ENCODE measurements around the gene IDH3G.

IDH3G gene

GRCh38 chrX:153773218-153773611 lies 21.0 kb downstream of the IDH3G start:
- no peaks in the 10 kb centered on the region; the same call in 1 of the 2 replicates for H3K27me3 ChIP-seq (ENCODE audit: insufficient read depth, low read depth)
- TF ChIP-seq CTCF (conservative IDR thresholded peaks at IDR 0.05; ENCODE audit: low read depth, low read length), result no peak
- H3K36me3 ChIP-seq (ENCODE audit: insufficient read depth), result no peaks in the 10 kb centered on the region
- no peak overlapping the region for H3K27ac ChIP-seq
- no peaks in the 10 kb centered on the region for H4K20me1 ChIP-seq (ENCODE audit: insufficient read depth)
- no peak overlapping the region for H2AFZ ChIP-seq (ENCODE audit: low read depth)
- no peak overlapping the region for H3K9ac ChIP-seq
- no peak overlapping the region for H3K4me2 ChIP-seq
- no peaks in the 10 kb centered on the region for H3K79me2 ChIP-seq (ENCODE audit: insufficient read depth, low read depth)
- H3K4me1 ChIP-seq (ENCODE audit: low read depth, poor library complexity, severe bottlenecking), result no peaks in the 10 kb centered on the region
- no peak overlapping the region for H3K4me3 ChIP-seq (IDR thresholded peaks at IDR 0.05; ENCODE audit: insufficient read depth, low read depth, low read length)

DNA sequence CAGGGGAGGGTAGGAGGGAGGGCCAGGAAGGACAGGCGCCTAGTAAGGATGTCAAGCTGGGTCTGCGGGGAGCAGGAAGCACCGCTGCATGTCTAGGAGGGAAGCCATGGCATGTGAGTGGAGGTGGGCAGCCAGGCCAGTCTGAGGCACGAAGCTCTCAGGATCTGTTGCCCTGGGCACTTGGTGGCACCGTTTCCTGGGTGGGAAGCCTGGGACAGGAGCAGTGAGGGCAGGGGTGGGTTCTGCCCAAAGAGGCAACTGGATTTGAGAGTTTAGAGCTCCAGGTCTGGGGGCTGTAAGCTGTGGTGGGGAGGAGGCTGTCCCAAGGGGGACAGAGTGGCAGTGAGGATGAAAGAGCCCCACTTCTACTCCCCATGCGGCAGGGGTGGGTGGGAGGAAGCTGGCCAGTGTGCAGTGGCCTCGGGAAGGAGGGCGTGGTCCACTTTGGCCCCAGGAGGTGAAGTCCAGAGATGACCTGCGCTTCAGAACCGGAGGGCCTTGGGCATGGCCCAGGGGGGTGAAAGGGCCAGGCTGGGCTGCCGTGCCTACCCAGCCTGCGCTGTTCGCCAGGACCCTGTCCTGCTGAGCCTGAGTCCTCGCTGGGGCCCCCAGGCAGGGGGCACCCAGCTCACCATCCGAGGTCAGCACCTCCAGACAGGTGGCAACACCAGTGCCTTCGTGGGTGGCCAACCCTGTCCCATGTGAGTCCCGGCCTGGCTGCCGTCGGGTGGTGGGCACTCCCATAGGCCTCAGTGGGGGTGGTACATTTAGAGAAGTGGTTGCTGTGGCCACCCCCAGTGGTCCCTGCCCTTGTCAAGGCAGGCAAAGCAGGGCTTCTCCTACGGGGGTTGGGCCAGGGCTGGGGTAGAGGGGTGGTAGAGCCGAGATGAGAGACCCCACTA lies 21.6 kb downstream of the IDH3G start:
- Histone ChIP-seq H3K4me1 (ENCODE audit: low read depth, poor library complexity, severe bottlenecking) (no peaks in the 10 kb centered on the region), H3K4me3 (IDR thresholded peaks at IDR 0.05; ENCODE audit: insufficient read depth, low read depth, low read length) (no peak overlapping the region), H3K27ac (no peak overlapping the region), H3K36me3 (ENCODE audit: insufficient read depth) (no peaks in the 10 kb centered on the region), H3K27me3 (ENCODE audit: insufficient read depth, low read depth) (no peaks in the 10 kb centered on the region; the same call in 1 of the 2 replicates), H3K4me2 (no peak overlapping the region), H4K20me1 (ENCODE audit: insufficient read depth) (no peaks in the 10 kb centered on the region), H3K9ac (no peak overlapping the region), H2AFZ (ENCODE audit: low read depth) (no peak overlapping the region), H3K79me2 (ENCODE audit: insufficient read depth, low read depth) (no peaks in the 10 kb centered on the region)
- TF ChIP-seq CTCF (conservative IDR thresholded peaks at IDR 0.05; ENCODE audit: low read depth, low read length), result no peak

DNA sequence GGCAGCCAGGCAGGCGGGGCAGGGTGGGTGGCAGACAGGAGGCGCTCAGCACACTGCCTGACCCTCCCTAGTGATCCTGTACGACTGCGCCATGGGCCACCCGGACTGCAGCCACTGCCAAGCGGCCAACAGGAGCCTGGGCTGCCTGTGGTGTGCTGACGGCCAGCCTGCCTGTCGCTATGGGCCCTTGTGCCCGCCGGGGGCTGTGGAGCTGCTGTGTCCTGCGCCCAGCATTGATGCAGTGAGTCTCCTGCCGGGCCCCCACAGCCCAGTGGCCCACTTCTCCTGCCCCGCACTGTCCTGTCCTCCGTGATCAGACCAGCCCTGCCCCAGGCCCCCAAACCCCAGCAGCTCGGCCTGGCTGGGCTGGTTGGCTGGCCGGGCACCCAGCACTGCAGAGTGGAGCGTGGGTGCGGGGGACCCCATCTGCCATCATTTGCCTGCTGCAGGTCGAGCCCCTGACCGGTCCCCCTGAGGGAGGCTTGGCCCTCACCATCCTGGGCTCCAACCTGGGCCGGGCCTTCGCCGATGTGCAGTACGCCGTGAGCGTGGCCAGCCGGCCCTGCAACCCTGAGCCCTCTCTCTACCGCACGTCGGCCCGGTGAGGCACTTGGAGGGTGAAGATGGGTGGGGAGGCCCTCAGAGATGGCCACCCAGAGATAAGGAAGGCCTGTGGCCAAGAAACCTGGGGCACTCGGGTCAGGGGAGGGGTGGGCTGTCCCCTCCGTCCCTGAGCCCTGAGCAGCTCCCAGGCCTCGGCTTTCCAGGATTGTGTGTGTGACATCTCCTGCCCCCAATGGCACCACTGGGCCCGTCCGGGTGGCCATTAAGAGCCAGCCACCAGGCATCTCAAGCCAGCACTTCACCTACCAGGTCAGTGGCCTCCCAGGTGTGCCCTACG lies 22.5 kb downstream of the IDH3G start:
- no peak overlapping the region for H3K4me2 ChIP-seq
- H2AFZ ChIP-seq (ENCODE audit: low read depth), result no peak overlapping the region
- no peak overlapping the region for H3K4me3 ChIP-seq (IDR thresholded peaks at IDR 0.05; ENCODE audit: insufficient read depth, low read depth, low read length)
- no peaks in the 10 kb centered on the region for H3K4me1 ChIP-seq (ENCODE audit: low read depth, poor library complexity, severe bottlenecking)
- H3K9ac ChIP-seq, result no peak overlapping the region
- H3K27me3 ChIP-seq (ENCODE audit: insufficient read depth, low read depth), result no peaks in the 10 kb centered on the region; the same call in 1 of the 2 replicates
- H4K20me1 ChIP-seq (ENCODE audit: insufficient read depth), result no peaks in the 10 kb centered on the region
- no peaks in the 10 kb centered on the region for H3K36me3 ChIP-seq (ENCODE audit: insufficient read depth)
- H3K27ac ChIP-seq, result no peak overlapping the region
- H3K79me2 ChIP-seq (ENCODE audit: insufficient read depth, low read depth), result no peaks in the 10 kb centered on the region
- TF ChIP-seq CTCF (conservative IDR thresholded peaks at IDR 0.05; ENCODE audit: low read depth, low read length), result no peak

- Histone ChIP-seq H3K4me1 (ENCODE audit: low read depth, poor library complexity, severe bottlenecking) (no peaks in the 10 kb centered on the region), H3K4me3 (IDR thresholded peaks at IDR 0.05; ENCODE audit: insufficient read depth, low read depth, low read length) (no peak overlapping the region), H3K27me3 (ENCODE audit: insufficient read depth, low read depth) (no peaks in the 10 kb centered on the region; the same call in 1 of the 2 replicates), H3K27ac (no peak overlapping the region), H3K79me2 (ENCODE audit: insufficient read depth, low read depth) (no peaks in the 10 kb centered on the region), H3K9ac (no peak overlapping the region), H4K20me1 (ENCODE audit: insufficient read depth) (no peaks in the 10 kb centered on the region), H2AFZ (ENCODE audit: low read depth) (no peak overlapping the region), H3K4me2 (no peak overlapping the region), H3K36me3 (ENCODE audit: insufficient read depth) (no peaks in the 10 kb centered on the region)
- no peak for TF ChIP-seq CTCF (conservative IDR thresholded peaks at IDR 0.05; ENCODE audit: low read depth, low read length)
Measured at GRCh38 chrX:153770601-153771414, 23.4 kb downstream of the IDH3G start.

Measured in KMS-11 (cell line).